ENCODE data around the gene RACGAP1.

GRCh38 chr12:49961993-49962764, 63.1 kb downstream of the RACGAP1 start:
- no peak for TF ChIP-seq POLR2A (IDR thresholded peaks at IDR 0.05)
- no peak for TF ChIP-seq CTCF (IDR thresholded peaks at IDR 0.05)
